ENCODE measurements around the gene OLA1. TPM values are rescaled to one million over a fixed set of nuclear protein-coding genes. Genes with fewer than 3 reads are reported as not detected.

The OLA1 gene
- total RNA-seq, 1 experiment from 2014 or later = 182 TPM

DNA sequence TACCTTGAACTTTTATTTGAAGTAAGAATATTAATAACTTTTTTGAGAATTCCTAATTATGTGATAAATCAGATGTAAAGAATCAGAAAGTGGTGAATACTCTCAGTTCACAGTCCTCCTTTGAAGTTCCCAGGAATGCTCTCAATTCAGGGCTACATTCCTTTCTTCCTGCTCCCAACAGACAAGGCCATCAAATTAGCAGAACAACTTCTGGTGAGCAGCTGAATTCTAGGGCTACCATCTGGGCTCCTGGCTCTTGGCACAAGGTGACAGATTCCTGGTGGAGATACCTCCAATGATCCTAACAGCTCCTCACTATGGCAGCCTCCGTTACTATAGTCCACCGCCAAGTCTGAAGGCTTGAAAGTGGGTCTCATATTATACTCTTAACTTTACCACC, 37.8 kb upstream of the OLA1 start:
- DNase-seq (no peak), ATAC-seq (no peak)
- no TSS peak for BruUV-seq (replicated peaks)
- Histone ChIP-seq H3K4me2 (ENCODE audit: low read length) (no peak overlapping the region), H3K27me3 (ENCODE audit: low read length) (no peaks in the 10 kb centered on the region), H2AFZ (ENCODE audit: low read length) (no peak overlapping the region), H3K9me3 (ENCODE audit: low read length) (no peaks in the 10 kb centered on the region), H3K9me2 (replicated peaks; ENCODE audit: low read length) (no peaks in the 10 kb centered on the region), H3F3A (ENCODE audit: low read length, unreplicated experiment) (no peaks in the 10 kb centered on the region), H3K4me1 (ENCODE audit: insufficient read depth, low read length) (no peaks in the 10 kb centered on the region), H3K27ac (ENCODE audit: low read length) (no peak overlapping the region), H3K36me3 (ENCODE audit: low read depth, low read length) (no peaks in the 10 kb centered on the region), H3K4me3 (ENCODE audit: low read length) (no peak overlapping the region), H3K9ac (ENCODE audit: low read length) (no peak overlapping the region), H3K79me2 (ENCODE audit: low read length) (no peaks in the 10 kb centered on the region), H4K20me1 (ENCODE audit: low read length) (no peaks in the 10 kb centered on the region)
- intact Hi-C loops (cut with micrococcal nuclease) = no loop called here
- ChIA-PET CTCF (no interaction called here), POLR2A (ENCODE audit: unreplicated experiment) (interaction anchor here (0.6 kb wide), 1 partner anchor 1040 kb away, joined by 5 read pairs; no protein-coding TSS in a partner anchor)
- TF ChIP-seq, protein P1, sequence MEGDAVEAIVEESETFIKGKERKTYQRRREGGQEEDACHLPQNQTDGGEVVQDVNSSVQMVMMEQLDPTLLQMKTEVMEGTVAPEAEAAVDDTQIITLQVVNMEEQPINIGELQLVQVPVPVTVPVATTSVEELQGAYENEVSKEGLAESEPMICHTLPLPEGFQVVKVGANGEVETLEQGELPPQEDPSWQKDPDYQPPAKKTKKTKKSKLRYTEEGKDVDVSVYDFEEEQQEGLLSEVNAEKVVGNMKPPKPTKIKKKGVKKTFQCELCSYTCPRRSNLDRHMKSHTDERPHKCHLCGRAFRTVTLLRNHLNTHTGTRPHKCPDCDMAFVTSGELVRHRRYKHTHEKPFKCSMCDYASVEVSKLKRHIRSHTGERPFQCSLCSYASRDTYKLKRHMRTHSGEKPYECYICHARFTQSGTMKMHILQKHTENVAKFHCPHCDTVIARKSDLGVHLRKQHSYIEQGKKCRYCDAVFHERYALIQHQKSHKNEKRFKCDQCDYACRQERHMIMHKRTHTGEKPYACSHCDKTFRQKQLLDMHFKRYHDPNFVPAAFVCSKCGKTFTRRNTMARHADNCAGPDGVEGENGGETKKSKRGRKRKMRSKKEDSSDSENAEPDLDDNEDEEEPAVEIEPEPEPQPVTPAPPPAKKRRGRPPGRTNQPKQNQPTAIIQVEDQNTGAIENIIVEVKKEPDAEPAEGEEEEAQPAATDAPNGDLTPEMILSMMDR (conservative IDR thresholded peaks at IDR 0.05; ENCODE audit: low read depth, low read length) = no peak
- TF ChIP-seq EZH2phosphoT487 (IDR thresholded peaks at IDR 0.05; ENCODE audit: borderline replicate concordance, low read length) (no peak), EZH2 (IDR thresholded peaks at IDR 0.05; ENCODE audit: low read length, unreplicated experiment) (no peak)

DNA sequence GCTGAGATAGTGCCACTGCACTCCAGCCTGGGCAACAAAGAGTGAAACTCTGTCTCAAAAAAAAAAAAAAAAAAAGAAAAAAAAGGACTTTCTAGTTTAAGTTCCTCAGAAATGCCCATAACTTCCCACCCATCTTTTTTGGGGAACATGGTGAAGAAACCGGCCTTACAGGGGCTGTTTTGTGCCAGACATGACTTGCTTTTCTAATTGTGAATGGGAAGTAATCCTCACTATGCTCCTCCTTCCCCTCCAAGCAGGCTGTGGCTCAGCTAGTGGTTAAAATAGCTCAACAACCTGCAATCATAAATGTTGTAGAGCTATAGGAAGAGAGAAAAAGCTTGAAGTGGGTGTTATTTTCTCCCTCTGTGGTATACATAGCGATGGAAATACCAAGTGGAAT, 34.1 kb upstream of the OLA1 start:
- CTCF ChIA-PET = no interaction called here
- intact Hi-C loops (cut with micrococcal nuclease) = no loop called here

DNA sequence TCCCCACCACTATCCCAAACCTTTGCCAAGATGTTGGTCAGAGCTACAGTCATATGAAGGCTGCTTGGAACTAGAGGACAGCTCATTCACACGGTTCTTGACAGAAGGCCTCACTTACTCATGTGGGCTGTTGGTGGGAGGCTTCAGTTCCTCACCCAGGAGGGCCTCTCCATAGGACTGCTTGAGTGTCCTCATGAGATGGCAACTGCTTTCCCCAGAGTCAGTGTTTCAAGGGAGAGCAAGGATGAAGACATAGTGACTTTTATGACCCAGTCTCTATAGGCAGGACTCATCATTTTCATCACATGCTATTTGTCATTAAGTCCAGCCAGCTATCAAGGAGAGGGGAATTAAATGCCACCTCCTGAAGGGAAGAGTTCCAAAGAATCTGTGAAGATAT, 33.4 kb upstream of the OLA1 start:
- Histone ChIP-seq H3K27me3 (ENCODE audit: low read length) (no peaks in the 10 kb centered on the region), H3K9me2 (replicated peaks; ENCODE audit: low read length) (no peaks in the 10 kb centered on the region), H4K20me1 (ENCODE audit: low read length) (no peaks in the 10 kb centered on the region), H3K4me1 (ENCODE audit: insufficient read depth, low read length) (no peaks in the 10 kb centered on the region), H3K27ac (ENCODE audit: low read length) (no peak overlapping the region), H3K9me3 (ENCODE audit: low read length) (no peaks in the 10 kb centered on the region), H3K36me3 (ENCODE audit: low read depth, low read length) (no peaks in the 10 kb centered on the region), H3K4me3 (ENCODE audit: low read length) (no peak overlapping the region), H3K9ac (ENCODE audit: low read length) (no peak overlapping the region), H3K79me2 (ENCODE audit: low read length) (no peaks in the 10 kb centered on the region), H2AFZ (ENCODE audit: low read length) (no peak overlapping the region), H3F3A (ENCODE audit: low read length, unreplicated experiment) (no peaks in the 10 kb centered on the region), H3K4me2 (ENCODE audit: low read length) (no peak overlapping the region)
- no TSS peak for BruUV-seq (replicated peaks)
- DNase-seq (no peak), ATAC-seq (no peak)
- intact Hi-C loops (cut with micrococcal nuclease) = no loop called here
- TF ChIP-seq EZH2 (IDR thresholded peaks at IDR 0.05; ENCODE audit: low read length, unreplicated experiment) (no peak), EZH2phosphoT487 (IDR thresholded peaks at IDR 0.05; ENCODE audit: borderline replicate concordance, low read length) (no peak)
- TF ChIP-seq, protein P1 (conservative IDR thresholded peaks at IDR 0.05; ENCODE audit: low read depth, low read length) = no peak
- ChIA-PET POLR2A (ENCODE audit: unreplicated experiment) (no interaction called here), CTCF (no interaction called here)

More for the DNA sequence above, 34.1 kb upstream of the OLA1 start:
- Histone ChIP-seq H3K27me3 (ENCODE audit: low read length) (no peaks in the 10 kb centered on the region), H3K9me2 (replicated peaks; ENCODE audit: low read length) (no peaks in the 10 kb centered on the region), H3K4me3 (ENCODE audit: low read length) (no peak overlapping the region), H3K9ac (ENCODE audit: low read length) (no peak overlapping the region), H3F3A (ENCODE audit: low read length, unreplicated experiment) (no peaks in the 10 kb centered on the region), H3K4me2 (ENCODE audit: low read length) (no peak overlapping the region), H3K4me1 (ENCODE audit: insufficient read depth, low read length) (no peaks in the 10 kb centered on the region), H3K79me2 (ENCODE audit: low read length) (no peaks in the 10 kb centered on the region), H3K9me3 (ENCODE audit: low read length) (no peaks in the 10 kb centered on the region), H3K27ac (ENCODE audit: low read length) (no peak overlapping the region), H2AFZ (ENCODE audit: low read length) (no peak overlapping the region), H3K36me3 (ENCODE audit: low read depth, low read length) (no peaks in the 10 kb centered on the region), H4K20me1 (ENCODE audit: low read length) (no peaks in the 10 kb centered on the region)
- BruUV-seq (replicated peaks) = no TSS peak
- POLR2A ChIA-PET (ENCODE audit: unreplicated experiment) = no interaction called here
- TF ChIP-seq EZH2phosphoT487 (IDR thresholded peaks at IDR 0.05; ENCODE audit: borderline replicate concordance, low read length) (no peak), EZH2 (IDR thresholded peaks at IDR 0.05; ENCODE audit: low read length, unreplicated experiment) (no peak)
- TF ChIP-seq, protein P1 (conservative IDR thresholded peaks at IDR 0.05; ENCODE audit: low read depth, low read length) = no peak
- ATAC-seq (no peak), DNase-seq (no peak)

Data from PC-3 (cell line).